HEK293 (cell line): Measurements from ENCODE around the gene SRBD1.
A peak's percentile ranks its signal among the peaks of the same experiment; 100 is the strongest.

Experiments
- CTCF ChIA-PET: fragments of 350-600 bp; formaldehyde crosslinking; extraction: SDS; loops from one replicate; lab custom pipeline; 2021; ENCODE audit warnings: antibody characterized with exemption; lab: Yijun Ruan, JAX
- POLR2A ChIA-PET: fragments of 300-600 bp; formaldehyde crosslinking; extraction: SDS; loops from one replicate; lab custom pipeline; 2020; ENCODE audit warnings: antibody characterized with exemption, inconsistent platforms; lab: Yijun Ruan, JAX
- H3K27ac ChIP-seq: fragments of 200-500 bp; sonication (Bioruptor generic); 2 replicates; pipeline ENCODE4 v1.5.1; 2014; ENCODE audit warnings: low read depth, low read length, control low read depth, inconsistent platforms; ENCODE audit errors: extremely low read depth
- H3K36me3 ChIP-seq, 2 experiments: fragments of 200-500 bp in 1 of 2; sonication (Bioruptor generic) in 1 of 2; 1 replicate in 1 of 2; 2 replicates in 1 of 2; pipeline ENCODE4 v1.5.1; 2014 to 2017; ENCODE audit warnings: inconsistent platforms in 2 of 2, low read length in 2 of 2; ENCODE audit not compliant: control insufficient read depth in 2 of 2, insufficient read depth in 1 of 2
- H3K4me1 ChIP-seq: fragments of 200-500 bp; sonication (Bioruptor generic); 2 replicates; pipeline ENCODE4 v1.5.1; 2014; ENCODE audit warnings: mild to moderate bottlenecking, low read length, inconsistent platforms; ENCODE audit not compliant: control insufficient read depth, insufficient read depth
- H3K4me3 ChIP-seq: 2 replicates; pipeline ENCODE4 v1.5.1; 2011; ENCODE audit warnings: low read depth, mild to moderate bottlenecking, control low read depth, low read length, moderate library complexity
- H3K9me3 ChIP-seq: fragments of 200-500 bp; sonication (Bioruptor generic); 2 replicates; pipeline ENCODE4 v1.5.1; 2014; ENCODE audit warnings: low read depth, low read length, inconsistent platforms; ENCODE audit not compliant: control insufficient read depth, insufficient read depth
- BCL11A ChIP-seq: fragments of 450-650 bp; formaldehyde crosslinking; IDR thresholded peaks from 2 replicates; pipeline ENCODE4 v1.5.1; 2016; ENCODE audit warnings: low read depth, missing biosample characterization, missing genetic modification characterization
- GFI1B ChIP-seq: fragments of 450-650 bp; formaldehyde crosslinking; IDR thresholded peaks from 2 replicates; pipeline ENCODE4 v1.5.1; 2016; ENCODE audit warnings: missing biosample characterization, missing genetic modification characterization
- GLIS1 ChIP-seq: fragments of 450-650 bp; formaldehyde crosslinking; IDR thresholded peaks from 2 replicates; pipeline ENCODE4 v1.5.1; 2016; ENCODE audit warnings: missing biosample characterization, missing genetic modification characterization
- HIC1 ChIP-seq: fragments of 450-650 bp; formaldehyde crosslinking; IDR thresholded peaks from 2 replicates; pipeline ENCODE4 v1.5.1; 2016; ENCODE audit warnings: missing biosample characterization, missing genetic modification characterization
- RBAK ChIP-seq: fragments of 450-650 bp; formaldehyde crosslinking; IDR thresholded peaks from 2 replicates; pipeline ENCODE4 v1.5.1; 2016; ENCODE audit warnings: missing biosample characterization, missing genetic modification characterization
- TRIM28 ChIP-seq: IDR thresholded peaks from 2 replicates; pipeline ENCODE4 v1.6.1; 2011; ENCODE audit warnings: low read length, control low read depth, borderline replicate concordance
- ZBTB8A ChIP-seq: fragments of 450-650 bp; formaldehyde crosslinking; IDR thresholded peaks from 2 replicates; pipeline ENCODE4 v1.5.1; 2016; ENCODE audit warnings: missing biosample characterization, missing genetic modification characterization
- ZFHX2 ChIP-seq: fragments of 450-650 bp; formaldehyde crosslinking; conservative IDR thresholded peaks from 2 replicates; pipeline ENCODE4 v1.5.1; 2016; ENCODE audit warnings: missing biosample characterization, missing genetic modification characterization
- ZNF24 ChIP-seq: fragments of 450-650 bp; formaldehyde crosslinking; IDR thresholded peaks from 2 replicates; pipeline ENCODE4 v1.5.1; 2016; ENCODE audit warnings: missing biosample characterization, missing genetic modification characterization
- ZNF324 ChIP-seq: fragments of 450-650 bp; formaldehyde crosslinking; IDR thresholded peaks from 2 replicates; pipeline ENCODE4 v1.5.1; 2016; ENCODE audit warnings: missing biosample characterization, missing genetic modification characterization
- ZNF335 ChIP-seq: fragments of 450-650 bp; formaldehyde crosslinking; conservative IDR thresholded peaks from 2 replicates; pipeline ENCODE4 v1.5.1; 2016; ENCODE audit warnings: missing biosample characterization, missing genetic modification characterization
- ZNF423 ChIP-seq: fragments of 450-650 bp; formaldehyde crosslinking; IDR thresholded peaks from 2 replicates; pipeline ENCODE4 v1.5.1; 2016; ENCODE audit warnings: missing biosample characterization, missing genetic modification characterization
- ZNF433 ChIP-seq: fragments of 450-650 bp; formaldehyde crosslinking; IDR thresholded peaks from 2 replicates; pipeline ENCODE4 v1.5.1; 2016; ENCODE audit warnings: missing biosample characterization, missing genetic modification characterization, low read depth
- ZNF48 ChIP-seq: fragments of 450-650 bp; formaldehyde crosslinking; IDR thresholded peaks from 2 replicates; pipeline ENCODE4 v1.5.1; 2016; ENCODE audit warnings: missing biosample characterization, missing genetic modification characterization
- ZNF580 ChIP-seq: fragments of 450-650 bp; formaldehyde crosslinking; IDR thresholded peaks from 2 replicates; pipeline ENCODE4 v1.5.1; 2016; ENCODE audit warnings: missing biosample characterization, missing genetic modification characterization
- ZNF624 ChIP-seq: fragments of 450-650 bp; formaldehyde crosslinking; IDR thresholded peaks from 2 replicates; pipeline ENCODE4 v1.5.1; 2017; ENCODE audit warnings: missing biosample characterization, missing genetic modification characterization
- ZNF677 ChIP-seq: fragments of 450-650 bp; IDR thresholded peaks from 2 replicates; pipeline ENCODE4 v1.5.0; 2018; ENCODE audit warnings: missing biosample characterization, mild to moderate bottlenecking, missing genetic modification characterization, moderate library complexity
- TF ChIP-seq, protein P1 (sequence below): fragments of 450-650 bp; formaldehyde crosslinking; IDR thresholded peaks from 2 replicates; pipeline ENCODE4 v1.5.1; 2016; ENCODE audit warnings: missing biosample characterization, missing genetic modification characterization
- TF ChIP-seq, protein P2 (sequence below): fragments of 450-650 bp; formaldehyde crosslinking; IDR thresholded peaks from 2 replicates; pipeline ENCODE4 v1.5.1; 2016; ENCODE audit warnings: missing biosample characterization, missing genetic modification characterization

SRBD1 gene

DNA sequence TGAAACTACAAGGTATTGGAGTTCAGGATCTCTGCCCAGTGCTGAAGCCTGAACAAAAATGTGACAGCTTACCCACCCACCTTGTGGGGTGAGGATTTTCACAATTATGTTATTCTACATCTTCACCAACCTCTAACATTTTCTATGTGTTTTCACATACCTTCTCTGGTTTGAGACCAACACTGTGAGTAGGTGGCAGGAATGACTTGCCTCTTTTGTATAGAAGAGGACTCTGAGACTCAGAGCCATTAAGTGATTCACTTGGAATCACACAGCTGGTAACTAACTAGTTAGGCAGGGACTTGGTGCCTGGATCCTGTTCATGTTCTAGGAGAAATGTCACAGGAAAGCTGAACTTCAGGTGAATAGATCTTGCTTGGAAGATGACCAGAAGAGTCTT, 14.8 kb upstream of the SRBD1 start (continued):
- TF ChIP-seq BCL11A (tag by site-specific recombination) (no peak), GLIS1 (no peak), HIC1 (tag by site-specific recombination) (no peak), ZNF324 (tag by site-specific recombination) (no peak)

- TF ChIP-seq, protein P1, sequence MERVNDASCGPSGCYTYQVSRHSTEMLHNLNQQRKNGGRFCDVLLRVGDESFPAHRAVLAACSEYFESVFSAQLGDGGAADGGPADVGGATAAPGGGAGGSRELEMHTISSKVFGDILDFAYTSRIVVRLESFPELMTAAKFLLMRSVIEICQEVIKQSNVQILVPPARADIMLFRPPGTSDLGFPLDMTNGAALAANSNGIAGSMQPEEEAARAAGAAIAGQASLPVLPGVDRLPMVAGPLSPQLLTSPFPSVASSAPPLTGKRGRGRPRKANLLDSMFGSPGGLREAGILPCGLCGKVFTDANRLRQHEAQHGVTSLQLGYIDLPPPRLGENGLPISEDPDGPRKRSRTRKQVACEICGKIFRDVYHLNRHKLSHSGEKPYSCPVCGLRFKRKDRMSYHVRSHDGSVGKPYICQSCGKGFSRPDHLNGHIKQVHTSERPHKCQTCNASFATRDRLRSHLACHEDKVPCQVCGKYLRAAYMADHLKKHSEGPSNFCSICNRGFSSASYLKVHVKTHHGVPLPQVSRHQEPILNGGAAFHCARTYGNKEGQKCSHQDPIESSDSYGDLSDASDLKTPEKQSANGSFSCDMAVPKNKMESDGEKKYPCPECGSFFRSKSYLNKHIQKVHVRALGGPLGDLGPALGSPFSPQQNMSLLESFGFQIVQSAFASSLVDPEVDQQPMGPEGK (tag by site-specific recombination), result no peak
- Histone ChIP-seq H3K9me3 (no peaks in the 10 kb centered on the region), H3K36me3 (no peaks in the 10 kb centered on the region), H3K4me1 (no peaks in the 10 kb centered on the region), H3K4me3 (no peak overlapping the region), H3K27ac (no peak overlapping the region)
- ChIA-PET CTCF (interaction anchor here (0.5 to 0.9 kb wide), 2 partner anchors 15 to 1378 kb away, joined by 3 read pairs; no protein-coding TSS in a partner anchor), POLR2A (no interaction called here)
Observed at GRCh38 chr2:45623098-45623497, 12.0 kb upstream of the SRBD1 start.

GRCh38 chr2:45622336-45623075, 11.4 kb upstream of the SRBD1 start:
- H3K9me3 ChIP-seq, result no peaks in the 10 kb centered on the region
- no peaks in the 10 kb centered on the region for H3K36me3 ChIP-seq
- ChIA-PET CTCF (interaction anchor here (0.5 kb wide), 1 partner anchor 1377 kb away, joined by 3 read pairs; no protein-coding TSS in a partner anchor), POLR2A (no interaction called here)
- TF ChIP-seq ZFHX2 (tag by site-specific recombination) (no peak), ZNF624 (no peak)
- no peak overlapping the region for H3K4me3 ChIP-seq
- peaks cover 2% of the 10 kb centered on the region for H3K4me1 ChIP-seq
- H3K27ac ChIP-seq, result 0 out of 2 replicates have a peak overlapping the region, but pooled peaks have one; percentile 3

- TF ChIP-seq ZNF677, result no peak
- no peak for TF ChIP-seq RBAK (tag by site-specific recombination)
- no peak for TF ChIP-seq ZNF48 (tag by site-specific recombination)
- TF ChIP-seq, protein P2, sequence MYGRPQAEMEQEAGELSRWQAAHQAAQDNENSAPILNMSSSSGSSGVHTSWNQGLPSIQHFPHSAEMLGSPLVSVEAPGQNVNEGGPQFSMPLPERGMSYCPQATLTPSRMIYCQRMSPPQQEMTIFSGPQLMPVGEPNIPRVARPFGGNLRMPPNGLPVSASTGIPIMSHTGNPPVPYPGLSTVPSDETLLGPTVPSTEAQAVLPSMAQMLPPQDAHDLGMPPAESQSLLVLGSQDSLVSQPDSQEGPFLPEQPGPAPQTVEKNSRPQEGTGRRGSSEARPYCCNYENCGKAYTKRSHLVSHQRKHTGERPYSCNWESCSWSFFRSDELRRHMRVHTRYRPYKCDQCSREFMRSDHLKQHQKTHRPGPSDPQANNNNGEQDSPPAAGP (tag by site-specific recombination), result no peak
- TF ChIP-seq ZNF423, result no peak
- TF ChIP-seq ZNF433 (tag by site-specific recombination), result no peak
- no peak for TF ChIP-seq ZNF580 (tag by site-specific recombination)
- TF ChIP-seq ZNF24, result no peak
- TF ChIP-seq ZNF335, result no peak
- no peak for TF ChIP-seq GFI1B (tag by site-specific recombination)
- no peak for TF ChIP-seq ZBTB8A
- no peak for TF ChIP-seq TRIM28
- H3K4me1 ChIP-seq, result peaks cover 14% of the 10 kb centered on the region
- no peaks in the 10 kb centered on the region for H3K36me3 ChIP-seq
- ChIA-PET POLR2A (no interaction called here), CTCF (interaction anchor here (0.6 to 2.4 kb wide), 4 partner anchors 10 to 356 kb away, joined by 3 to 6 read pairs (median 4); no protein-coding TSS in a partner anchor)
- no peak overlapping the region for H3K4me3 ChIP-seq
- no peaks in the 10 kb centered on the region for H3K9me3 ChIP-seq
- no peak overlapping the region for H3K27ac ChIP-seq
Observed at GRCh38 chr2:45617496-45617895, 6.4 kb upstream of the SRBD1 start.
